Peyer's patch (tissue), 4 donors: Measurements from ENCODE around the gene DDX11.

Experiments
- POLR2A ChIP-seq, 2 donors: fragments of 450-650 bp; IDR thresholded peaks; one replicate each; pipeline ENCODE4 v1.5.1; 2017; ENCODE audit warnings: antibody characterized with exemption in 2 of 2, mild to moderate bottlenecking in 2 of 2, moderate library complexity in 2 of 2
- TF ChIP-seq, protein P1 (sequence below), 6 experiments: fragments of 450-650 bp in 4 of 6; fragments of 200-600 bp in 2 of 6; sonication (generic) in 1 of 6; IDR thresholded peaks; one replicate each; pipeline ENCODE4 v1.5.1; 2017 to 2019; ENCODE audit warnings: antibody characterized with exemption in 6 of 6, mild to moderate bottlenecking in 3 of 6, moderate library complexity in 1 of 6

DNA sequence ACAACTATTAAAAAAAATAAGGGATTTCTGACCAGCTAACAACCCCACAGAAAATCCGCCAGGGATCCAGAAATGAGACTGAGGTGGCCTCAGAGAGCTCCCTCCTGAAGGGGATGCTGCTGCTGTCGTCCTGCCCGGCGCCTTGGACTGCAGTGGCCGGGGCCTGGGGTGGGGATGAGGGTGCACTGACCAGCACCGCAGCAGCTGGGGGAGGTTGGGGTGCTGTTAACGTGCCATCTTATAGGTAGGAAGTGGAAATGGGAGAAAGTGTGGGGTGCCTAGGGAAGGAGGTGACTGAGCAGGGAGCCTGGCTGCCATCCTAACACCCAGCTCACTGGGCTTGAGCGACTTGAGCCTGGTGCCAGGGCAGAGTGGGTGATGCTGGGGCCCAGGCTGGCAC is 32.0 kb downstream of the DDX11 start:
- TF ChIP-seq, protein P1, sequence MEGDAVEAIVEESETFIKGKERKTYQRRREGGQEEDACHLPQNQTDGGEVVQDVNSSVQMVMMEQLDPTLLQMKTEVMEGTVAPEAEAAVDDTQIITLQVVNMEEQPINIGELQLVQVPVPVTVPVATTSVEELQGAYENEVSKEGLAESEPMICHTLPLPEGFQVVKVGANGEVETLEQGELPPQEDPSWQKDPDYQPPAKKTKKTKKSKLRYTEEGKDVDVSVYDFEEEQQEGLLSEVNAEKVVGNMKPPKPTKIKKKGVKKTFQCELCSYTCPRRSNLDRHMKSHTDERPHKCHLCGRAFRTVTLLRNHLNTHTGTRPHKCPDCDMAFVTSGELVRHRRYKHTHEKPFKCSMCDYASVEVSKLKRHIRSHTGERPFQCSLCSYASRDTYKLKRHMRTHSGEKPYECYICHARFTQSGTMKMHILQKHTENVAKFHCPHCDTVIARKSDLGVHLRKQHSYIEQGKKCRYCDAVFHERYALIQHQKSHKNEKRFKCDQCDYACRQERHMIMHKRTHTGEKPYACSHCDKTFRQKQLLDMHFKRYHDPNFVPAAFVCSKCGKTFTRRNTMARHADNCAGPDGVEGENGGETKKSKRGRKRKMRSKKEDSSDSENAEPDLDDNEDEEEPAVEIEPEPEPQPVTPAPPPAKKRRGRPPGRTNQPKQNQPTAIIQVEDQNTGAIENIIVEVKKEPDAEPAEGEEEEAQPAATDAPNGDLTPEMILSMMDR (IDR thresholded peaks at IDR 0.05) = no peak
- TF ChIP-seq POLR2A (IDR thresholded peaks at IDR 0.05) = no peak
